Osteoblast (primary cell): Measurements from ENCODE around the gene CARMIL1. TPM values are rescaled to one million over a fixed set of nuclear protein-coding genes. Genes with fewer than 3 reads are reported as not detected.
A peak's percentile ranks its signal among the peaks of the same experiment; 100 is the strongest.
"Not testable (repeated sequence)": the region's sequence is repeated elsewhere in the genome, so short reads cannot be mapped to it uniquely, and the experiment has no call there.

Experiments used
- DNase-seq: peaks from one replicate; pipeline ENCODE4 v3.0.0; 2011; ENCODE audit warnings: low spot score, mixed read lengths; ENCODE audit not compliant: insufficient read length; ENCODE audit errors: missing footprints
- H2AFZ ChIP-seq: 2 replicates; pipeline ENCODE4 v1.6.0; 2011; ENCODE audit warnings: mild to moderate bottlenecking, low read length
- H3K27ac ChIP-seq: 2 replicates; pipeline ENCODE4 v1.5.1; 2011; ENCODE audit warnings: mild to moderate bottlenecking, low read depth, low read length, moderate library complexity
- H3K27me3 ChIP-seq: 2 replicates; pipeline ENCODE4 v1.6.0; 2012; ENCODE audit warnings: mild to moderate bottlenecking, control low read depth, inconsistent platforms, low read length, moderate library complexity; ENCODE audit not compliant: insufficient read depth
- H3K36me3 ChIP-seq: 2 replicates; pipeline ENCODE4 v1.5.1; 2011; ENCODE audit warnings: mild to moderate bottlenecking, low read length, control low read depth, moderate library complexity; ENCODE audit not compliant: insufficient read depth
- H3K4me1 ChIP-seq: 2 replicates; pipeline ENCODE4 v1.5.1; 2011; ENCODE audit warnings: mild to moderate bottlenecking, low read length, control low read depth, moderate library complexity; ENCODE audit not compliant: insufficient read depth
- H3K4me2 ChIP-seq: 2 replicates; pipeline ENCODE4 v1.6.0; 2011; ENCODE audit warnings: mild to moderate bottlenecking, low read length; ENCODE audit not compliant: insufficient read depth
- H3K4me3 ChIP-seq: fragments of 200-600 bp; sonication (generic); 3 replicates; pipeline ENCODE4 v1.5.1; 2012; ENCODE audit warnings: mild to moderate bottlenecking, low read length, inconsistent platforms; ENCODE audit not compliant: insufficient read depth
- H3K79me2 ChIP-seq: 2 replicates; pipeline ENCODE4 v1.6.0; 2012; ENCODE audit warnings: mild to moderate bottlenecking, low read length, control low read depth, inconsistent platforms; ENCODE audit not compliant: insufficient read depth
- H3K9me3 ChIP-seq: 2 replicates; pipeline ENCODE4 v1.5.1; 2011; ENCODE audit warnings: low read depth, low read length, control low read depth
- H4K20me1 ChIP-seq: 2 replicates; pipeline ENCODE4 v1.6.0; 2012; ENCODE audit warnings: mild to moderate bottlenecking, low read length, control low read depth; ENCODE audit not compliant: insufficient read depth
- CTCF ChIP-seq: IDR thresholded peaks from 2 replicates; pipeline ENCODE4 v1.5.1; 2011; ENCODE audit warnings: mild to moderate bottlenecking, low read depth, low read length, moderate library complexity; ENCODE audit errors: extremely low read depth
- total RNA-seq: library from RNA; depleted of rRNA; stranded (reverse); fragments of >200 nt; gene quantifications from 2 replicates; pipeline ENCODE4 v1.2.3, GENCODE V29; 2012

CARMIL1 gene
- total RNA-seq, 1 donor = 25.7 TPM

- DNase-seq = no peak
- H3K27me3 ChIP-seq = no peaks in the 10 kb centered on the region
- no peaks in the 10 kb centered on the region for H3K4me1 ChIP-seq
- H4K20me1 ChIP-seq = no peaks in the 10 kb centered on the region
- no peaks in the 10 kb centered on the region for H3K36me3 ChIP-seq
- H3K4me3 ChIP-seq = no peak overlapping the region
- no peak overlapping the region for H3K27ac ChIP-seq
- peaks cover 2% of the 10 kb centered on the region for H3K79me2 ChIP-seq
- H3K9me3 ChIP-seq = no peaks in the 10 kb centered on the region
- no peak overlapping the region for H2AFZ ChIP-seq
- TF ChIP-seq CTCF = no peak
- H3K4me2 ChIP-seq = no peak overlapping the region
Measured at GRCh38 chr6:25295651-25296050, 16.5 kb downstream of the CARMIL1 start.

GRCh38 chr6:25296217-25296905 lies 17.2 kb downstream of the CARMIL1 start:
- Histone ChIP-seq H3K79me2 (peaks cover 4% of the 10 kb centered on the region), H3K4me3 (no peak overlapping the region)
- DNase-seq = no peak

GRCh38 chr6:25297039-25297441 lies 17.9 kb downstream of the CARMIL1 start:
- no peak overlapping the region for H3K4me3 ChIP-seq
- H3K79me2 ChIP-seq = peaks cover 4% of the 10 kb centered on the region
- H3K9me3 ChIP-seq = no peaks in the 10 kb centered on the region
- no peak overlapping the region for H3K27ac ChIP-seq
- no peaks in the 10 kb centered on the region for H3K27me3 ChIP-seq
- H4K20me1 ChIP-seq = no peaks in the 10 kb centered on the region
- H3K36me3 ChIP-seq = no peaks in the 10 kb centered on the region
- no peak for DNase-seq
- TF ChIP-seq CTCF = no peak
- no peak overlapping the region for H2AFZ ChIP-seq
- H3K4me2 ChIP-seq = no peak overlapping the region
- H3K4me1 ChIP-seq = peaks cover 1% of the 10 kb centered on the region

More at GRCh38 chr6:25296217-25296905, 17.2 kb downstream of the CARMIL1 start:
- H4K20me1 ChIP-seq = no peaks in the 10 kb centered on the region
- H2AFZ ChIP-seq = no peak overlapping the region
- no peaks in the 10 kb centered on the region for H3K4me1 ChIP-seq
- no peak for TF ChIP-seq CTCF
- H3K27me3 ChIP-seq = no peaks in the 10 kb centered on the region
- no peak overlapping the region for H3K4me2 ChIP-seq
- no peaks in the 10 kb centered on the region for H3K36me3 ChIP-seq
- H3K27ac ChIP-seq = no peak overlapping the region
- H3K9me3 ChIP-seq = no peaks in the 10 kb centered on the region

GRCh38 chr6:25297823-25298522 lies 18.8 kb downstream of the CARMIL1 start:
- TF ChIP-seq CTCF = no peak
- Histone ChIP-seq H3K4me1 (peaks cover 11% of the 10 kb centered on the region), H3K79me2 (peaks cover 4% of the 10 kb centered on the region)

GRCh38 chr6:25298523-25298865 lies 19.3 kb downstream of the CARMIL1 start:
- not testable (repeated sequence) for H3K4me3 ChIP-seq, H3K27me3 ChIP-seq, H3K4me2 ChIP-seq, H3K9me3 ChIP-seq, DNase-seq, H2AFZ ChIP-seq, H3K27ac ChIP-seq, H4K20me1 ChIP-seq, H3K36me3 ChIP-seq, H3K79me2 ChIP-seq
- peaks cover 11% of the 10 kb centered on the region for H3K4me1 ChIP-seq

More at GRCh38 chr6:25297823-25298522, 18.8 kb downstream of the CARMIL1 start:
- DNase-seq = peak; percentile 43
- Histone ChIP-seq H3K36me3 (no peaks in the 10 kb centered on the region), H3K27me3 (no peaks in the 10 kb centered on the region), H3K4me3 (no peak overlapping the region), H3K9me3 (no peaks in the 10 kb centered on the region), H4K20me1 (no peaks in the 10 kb centered on the region), H3K4me2 (no peak overlapping the region), H2AFZ (no peak overlapping the region), H3K27ac (no peak overlapping the region)
